ENCODE measurements around the gene PLXNA4. TPM values are rescaled to one million over a fixed set of nuclear protein-coding genes. Genes with fewer than 3 reads are reported as not detected.

PLXNA4 gene
- total RNA-seq, 4 donors from 2014 or later, result 4.8 to 19.7 (median 10.7) TPM

DNA sequence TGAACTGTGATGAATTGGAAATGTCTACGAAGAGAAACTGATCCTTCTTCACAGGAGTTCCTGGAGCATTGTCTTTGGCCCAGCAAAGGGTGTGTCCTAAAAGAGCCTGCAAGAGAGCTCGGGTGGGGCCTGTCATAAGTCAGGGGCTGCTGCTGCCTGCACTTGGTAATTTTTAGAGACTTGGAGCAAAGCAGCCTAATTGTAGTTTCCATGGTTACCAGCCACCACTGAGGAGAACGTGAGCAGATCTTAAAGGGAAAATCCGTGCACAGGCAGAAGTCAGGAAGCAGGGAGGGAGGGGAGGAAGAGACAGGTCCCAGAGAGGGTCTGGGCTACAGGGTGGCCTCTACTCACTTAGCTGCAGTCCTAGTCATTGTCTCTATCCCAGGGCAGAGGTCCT lies 463.6 kb downstream of the PLXNA4 start:
- no peak for ATAC-seq
- H3K27me3 ChIP-seq, result no peaks in the 10 kb centered on the region

DNA sequence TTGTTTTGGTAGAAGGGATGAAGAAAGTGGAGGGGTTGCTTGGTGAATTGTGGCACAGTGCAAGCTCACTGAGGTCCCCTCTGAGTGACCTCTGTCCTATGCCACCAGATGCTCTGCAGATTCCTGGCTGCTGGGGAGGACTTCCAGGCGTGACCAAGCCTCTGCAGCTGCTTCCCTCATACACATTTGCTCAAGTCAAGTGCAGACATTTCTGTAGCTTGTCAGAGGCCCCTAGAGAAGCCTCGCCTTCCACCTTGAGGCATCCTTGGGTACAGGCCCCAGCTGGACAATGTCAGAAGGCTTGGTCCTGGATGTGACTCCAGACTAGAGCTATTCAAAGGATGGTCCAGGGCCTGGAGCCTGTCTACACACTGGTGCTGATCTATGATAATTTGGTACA lies 464.2 kb downstream of the PLXNA4 start:
- H3K36me3 ChIP-seq, result no peaks in the 10 kb centered on the region
- 92% methylated on average over 2 of the region's 2 CpGs; no CpG with 5 or more reads in 1 of the 2 donors for WGBS, 2 donors (ENCODE audit: low coverage in 1 of 2)
- TF ChIP-seq, protein P1, sequence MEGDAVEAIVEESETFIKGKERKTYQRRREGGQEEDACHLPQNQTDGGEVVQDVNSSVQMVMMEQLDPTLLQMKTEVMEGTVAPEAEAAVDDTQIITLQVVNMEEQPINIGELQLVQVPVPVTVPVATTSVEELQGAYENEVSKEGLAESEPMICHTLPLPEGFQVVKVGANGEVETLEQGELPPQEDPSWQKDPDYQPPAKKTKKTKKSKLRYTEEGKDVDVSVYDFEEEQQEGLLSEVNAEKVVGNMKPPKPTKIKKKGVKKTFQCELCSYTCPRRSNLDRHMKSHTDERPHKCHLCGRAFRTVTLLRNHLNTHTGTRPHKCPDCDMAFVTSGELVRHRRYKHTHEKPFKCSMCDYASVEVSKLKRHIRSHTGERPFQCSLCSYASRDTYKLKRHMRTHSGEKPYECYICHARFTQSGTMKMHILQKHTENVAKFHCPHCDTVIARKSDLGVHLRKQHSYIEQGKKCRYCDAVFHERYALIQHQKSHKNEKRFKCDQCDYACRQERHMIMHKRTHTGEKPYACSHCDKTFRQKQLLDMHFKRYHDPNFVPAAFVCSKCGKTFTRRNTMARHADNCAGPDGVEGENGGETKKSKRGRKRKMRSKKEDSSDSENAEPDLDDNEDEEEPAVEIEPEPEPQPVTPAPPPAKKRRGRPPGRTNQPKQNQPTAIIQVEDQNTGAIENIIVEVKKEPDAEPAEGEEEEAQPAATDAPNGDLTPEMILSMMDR (IDR thresholded peaks at IDR 0.05), result no peak
- TF ChIP-seq POLR2AphosphoS5 (IDR thresholded peaks at IDR 0.05) (no peak), EP300 (IDR thresholded peaks at IDR 0.05) (no peak), POLR2A (IDR thresholded peaks at IDR 0.05) (no peak)
- no peak overlapping the region for H3K27ac ChIP-seq
- H3K4me3 ChIP-seq, result no peak overlapping the region
- no peaks in the 10 kb centered on the region for H3K27me3 ChIP-seq
- no peak for ATAC-seq
- no peaks in the 10 kb centered on the region for H3K9me3 ChIP-seq
- no peaks in the 10 kb centered on the region for H3K4me1 ChIP-seq

More for the DNA sequence above, 463.6 kb downstream of the PLXNA4 start:
- no peak overlapping the region for H3K27ac ChIP-seq
- TF ChIP-seq POLR2A (IDR thresholded peaks at IDR 0.05) (no peak), POLR2AphosphoS5 (IDR thresholded peaks at IDR 0.05) (no peak), EP300 (IDR thresholded peaks at IDR 0.05) (no peak)
- TF ChIP-seq, protein P1 (IDR thresholded peaks at IDR 0.05), result no peak
- no peaks in the 10 kb centered on the region for H3K36me3 ChIP-seq
- 65 to 70% methylated on average over 2 to 4 of the region's 4 CpGs for WGBS, 2 donors (ENCODE audit: low coverage in 1 of 2)
- H3K4me3 ChIP-seq, result no peak overlapping the region
- H3K4me1 ChIP-seq, result no peaks in the 10 kb centered on the region
- H3K9me3 ChIP-seq, result no peaks in the 10 kb centered on the region

DNA sequence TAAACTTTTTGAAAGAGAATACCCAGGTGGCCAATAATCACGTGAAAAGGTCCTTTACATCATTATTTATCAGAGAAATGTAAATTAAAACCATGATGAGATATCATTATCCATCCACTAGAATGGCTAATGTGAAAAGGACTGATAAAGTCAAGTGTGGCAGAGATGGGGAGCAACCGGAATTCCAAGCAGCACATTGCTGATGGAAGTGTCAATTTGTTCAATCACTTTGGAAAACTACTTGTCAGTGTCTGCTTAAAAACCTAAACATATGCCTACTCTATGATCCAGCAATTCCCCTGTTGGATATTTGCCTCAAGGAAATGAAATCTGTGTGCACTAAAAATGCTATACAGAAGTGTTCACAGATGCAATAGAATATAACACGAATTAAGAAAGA lies 465.6 kb downstream of the PLXNA4 start:
- ATAC-seq, result no peak
- no peak overlapping the region for H3K27ac ChIP-seq
- no peak overlapping the region for H3K4me3 ChIP-seq
- H3K9me3 ChIP-seq, result no peaks in the 10 kb centered on the region
- no peaks in the 10 kb centered on the region for H3K4me1 ChIP-seq
- H3K36me3 ChIP-seq, result no peaks in the 10 kb centered on the region
- 75 to 79% methylated on average over 3 of the region's 3 CpGs for WGBS, 2 donors (ENCODE audit: low coverage in 1 of 2)
- TF ChIP-seq POLR2AphosphoS5 (IDR thresholded peaks at IDR 0.05), result no peak
- TF ChIP-seq, protein P1 (IDR thresholded peaks at IDR 0.05), result no peak
- TF ChIP-seq EP300 (IDR thresholded peaks at IDR 0.05), result no peak
- TF ChIP-seq POLR2A (IDR thresholded peaks at IDR 0.05), result no peak
- no peaks in the 10 kb centered on the region for H3K27me3 ChIP-seq

DNA sequence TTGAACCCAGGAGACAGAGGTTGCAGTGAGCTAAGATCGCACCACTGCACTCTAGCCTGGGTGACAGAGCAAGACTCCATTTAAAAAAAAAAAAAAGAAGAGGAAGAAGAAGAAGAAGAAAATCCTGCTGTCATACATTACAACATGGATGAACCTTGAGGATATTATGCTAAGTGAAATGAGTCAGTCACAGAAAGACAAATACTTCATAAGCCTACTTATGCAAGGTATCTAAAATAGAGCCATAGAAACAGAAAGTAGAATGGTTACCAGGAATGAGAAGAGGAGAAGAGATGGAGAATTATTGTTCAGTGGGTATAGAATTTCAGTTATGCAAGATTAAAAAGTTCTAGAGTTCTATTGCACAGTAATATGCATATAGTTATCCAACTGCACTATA lies 466.5 kb downstream of the PLXNA4 start:
- Histone ChIP-seq H3K27me3 (no peaks in the 10 kb centered on the region), H3K4me1 (no peaks in the 10 kb centered on the region), H3K27ac (no peak overlapping the region), H3K9me3 (no peaks in the 10 kb centered on the region), H3K4me3 (no peak overlapping the region), H3K36me3 (no peaks in the 10 kb centered on the region)
- TF ChIP-seq POLR2AphosphoS5 (IDR thresholded peaks at IDR 0.05) (no peak), POLR2A (IDR thresholded peaks at IDR 0.05) (no peak), EP300 (IDR thresholded peaks at IDR 0.05) (no peak)
- TF ChIP-seq, protein P1 (IDR thresholded peaks at IDR 0.05), result no peak
- ATAC-seq, result no peak
- WGBS, 2 donors (ENCODE audit: low coverage in 1 of 2), result 100% methylated on average over 1 of the region's 1 CpG; no CpG with 5 or more reads in 1 of the 2 donors

DNA sequence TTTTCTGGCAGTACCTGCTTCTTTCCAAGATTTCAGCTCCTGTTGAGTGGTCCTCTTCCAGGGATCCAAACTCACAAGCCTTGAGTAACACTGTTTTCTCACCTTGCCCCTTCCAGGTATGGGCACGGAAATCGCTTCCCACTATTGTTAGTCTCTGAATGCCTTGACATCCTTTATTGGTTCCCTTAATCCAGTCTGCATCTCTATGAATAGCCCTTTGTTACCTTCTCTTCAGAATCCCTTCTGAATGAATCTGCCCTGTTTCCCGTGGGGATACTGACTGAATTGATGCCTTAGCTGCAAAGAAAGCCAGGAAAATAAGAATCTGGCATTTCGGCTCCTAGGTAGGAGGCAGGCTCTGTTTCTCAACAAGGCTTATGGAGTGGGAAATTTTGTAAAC lies 467.7 kb downstream of the PLXNA4 start:
- no peak overlapping the region for H3K4me3 ChIP-seq
- H3K9me3 ChIP-seq, result no peaks in the 10 kb centered on the region
- WGBS, 2 donors (ENCODE audit: low coverage in 1 of 2), result 77 to 79% methylated on average over 2 to 4 of the region's 4 CpGs
- TF ChIP-seq EP300 (IDR thresholded peaks at IDR 0.05), result no peak
- TF ChIP-seq POLR2A (IDR thresholded peaks at IDR 0.05), result no peak
- TF ChIP-seq, protein P1 (IDR thresholded peaks at IDR 0.05), result no peak
- no peak for TF ChIP-seq POLR2AphosphoS5 (IDR thresholded peaks at IDR 0.05)
- no peaks in the 10 kb centered on the region for H3K27me3 ChIP-seq
- no peaks in the 10 kb centered on the region for H3K36me3 ChIP-seq
- no peaks in the 10 kb centered on the region for H3K4me1 ChIP-seq
- no peak for ATAC-seq
- no peak overlapping the region for H3K27ac ChIP-seq

Measured in gastroesophageal sphincter (tissue), 4 donors.